GM23338 (cell line): Measurements from ENCODE around the gene BCAR3.

ENCODE experiments used
- CREB1 ChIP-seq: fragments of 250-450 bp; sonication (Bioruptor Pico); IDR thresholded peaks from 2 replicates; pipeline ENCODE4 v1.5.0; 2020; ENCODE audit warnings: low read depth, mild to moderate bottlenecking, moderate library complexity
- CTCF ChIP-seq, 2 experiments: fragments of 200-600 bp in 1 of 2; sonication (generic) in 1 of 2; conservative IDR thresholded peaks; 2 replicates each; pipeline versions ENCODE4 v1.5.1 to v1.6.1; 2016 to 2017; ENCODE audit warnings: antibody characterized with exemption in 2 of 2, low read depth in 2 of 2, mild to moderate bottlenecking in 2 of 2, moderate library complexity in 1 of 2
- EZH2 ChIP-seq: fragments of 200-600 bp; sonication (generic); IDR thresholded peaks from one replicate; pipeline ENCODE4 v1.8.0; 2017; ENCODE audit warnings: antibody characterized with exemption, mild to moderate bottlenecking, low read depth; ENCODE audit not compliant: unreplicated experiment
- EZH2phosphoT487 ChIP-seq: fragments of 200-600 bp; sonication (generic); IDR thresholded peaks from one replicate; pipeline ENCODE4 v1.8.1; 2018; ENCODE audit warnings: antibody characterized with exemption; ENCODE audit not compliant: unreplicated experiment
- JUNB ChIP-seq: IDR thresholded peaks from one replicate; pipeline ENCODE4 v1.6.1; 2016; ENCODE audit warnings: antibody characterized with exemption; ENCODE audit not compliant: unreplicated experiment
- NANOG ChIP-seq: IDR thresholded peaks from 2 replicates; pipeline ENCODE4 v1.6.1; 2016; ENCODE audit warnings: antibody characterized with exemption, borderline replicate concordance
- POLR2AphosphoS5 ChIP-seq: IDR thresholded peaks from 2 replicates; pipeline ENCODE4 v1.6.1; 2016; ENCODE audit warnings: antibody characterized with exemption, low read depth
- REST ChIP-seq: IDR thresholded peaks from one replicate; pipeline ENCODE4 v1.6.1; 2018; ENCODE audit warnings: antibody characterized with exemption; ENCODE audit not compliant: unreplicated experiment
- ZNF114 ChIP-seq: fragments of 250-450 bp; sonication (Bioruptor Pico); IDR thresholded peaks from 2 replicates; pipeline ENCODE4 v1.5.0; 2020; ENCODE audit warnings: mild to moderate bottlenecking, moderate library complexity
- ZNF331 ChIP-seq: fragments of 250-450 bp; sonication (Bioruptor Pico); IDR thresholded peaks from 2 replicates; pipeline ENCODE4 v1.5.0; 2020; ENCODE audit warnings: low read depth, mild to moderate bottlenecking, moderate library complexity

- TF ChIP-seq NANOG (no peak), CTCF (conservative IDR thresholded peaks at IDR 0.05; ENCODE audit: low read depth in 2 of 2) (no peak), REST (no peak), ZNF114 (CRISPR knock-in tag) (no peak), EZH2 (no peak), JUNB (no peak), EZH2phosphoT487 (no peak), POLR2AphosphoS5 (no peak), ZNF331 (CRISPR knock-in tag) (no peak), CREB1 (no peak)
Measured at GRCh38 chr1:93730621-93731020, 49.0 kb upstream of the BCAR3 start.
